HG02642 (cell line): ENCODE measurements around the gene RECQL.

Experiments used
- ATAC-seq: cut with Tn5 transposase; IDR thresholded peaks from one replicate; pipeline ENCODE4 v1.9.1; 2021; ENCODE audit warnings: mild to moderate bottlenecking; ENCODE audit not compliant: unreplicated experiment, poor library complexity

RECQL gene, protein sequence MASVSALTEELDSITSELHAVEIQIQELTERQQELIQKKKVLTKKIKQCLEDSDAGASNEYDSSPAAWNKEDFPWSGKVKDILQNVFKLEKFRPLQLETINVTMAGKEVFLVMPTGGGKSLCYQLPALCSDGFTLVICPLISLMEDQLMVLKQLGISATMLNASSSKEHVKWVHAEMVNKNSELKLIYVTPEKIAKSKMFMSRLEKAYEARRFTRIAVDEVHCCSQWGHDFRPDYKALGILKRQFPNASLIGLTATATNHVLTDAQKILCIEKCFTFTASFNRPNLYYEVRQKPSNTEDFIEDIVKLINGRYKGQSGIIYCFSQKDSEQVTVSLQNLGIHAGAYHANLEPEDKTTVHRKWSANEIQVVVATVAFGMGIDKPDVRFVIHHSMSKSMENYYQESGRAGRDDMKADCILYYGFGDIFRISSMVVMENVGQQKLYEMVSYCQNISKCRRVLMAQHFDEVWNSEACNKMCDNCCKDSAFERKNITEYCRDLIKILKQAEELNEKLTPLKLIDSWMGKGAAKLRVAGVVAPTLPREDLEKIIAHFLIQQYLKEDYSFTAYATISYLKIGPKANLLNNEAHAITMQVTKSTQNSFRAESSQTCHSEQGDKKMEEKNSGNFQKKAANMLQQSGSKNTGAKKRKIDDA

GRCh38 chr12:21501258-21502163, at the start of gene RECQL, which contains the start of gene GOLT1B:
RECQL (minus strand) TSS chr12:21501635; CDS start chr12:21499570, 2,065 bp downstream.
GOLT1B (plus strand) TSS chr12:21501789; CDS start chr12:21501924, 135 bp downstream.
- ATAC-seq = peak; percentile 99

DNA sequence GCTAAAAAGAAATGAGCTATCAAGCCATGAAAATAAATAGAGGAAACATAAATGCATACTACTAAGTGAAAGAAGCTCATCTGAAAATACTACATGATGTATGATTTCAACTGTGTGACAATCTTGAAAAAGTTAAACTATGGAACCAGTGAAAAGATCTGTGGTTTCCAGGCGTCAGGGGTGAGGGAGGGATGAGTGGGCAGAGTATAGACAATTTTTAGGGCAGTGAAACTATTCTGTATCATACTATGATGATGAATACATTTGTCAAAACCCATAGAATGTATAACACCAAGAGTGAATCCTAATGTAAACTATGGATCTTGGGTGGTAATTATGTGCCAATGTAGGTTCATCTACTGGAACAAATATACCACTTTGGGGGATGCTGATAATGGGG, 46.0 kb upstream of the RECQL start:
- ATAC-seq = no peak

DNA sequence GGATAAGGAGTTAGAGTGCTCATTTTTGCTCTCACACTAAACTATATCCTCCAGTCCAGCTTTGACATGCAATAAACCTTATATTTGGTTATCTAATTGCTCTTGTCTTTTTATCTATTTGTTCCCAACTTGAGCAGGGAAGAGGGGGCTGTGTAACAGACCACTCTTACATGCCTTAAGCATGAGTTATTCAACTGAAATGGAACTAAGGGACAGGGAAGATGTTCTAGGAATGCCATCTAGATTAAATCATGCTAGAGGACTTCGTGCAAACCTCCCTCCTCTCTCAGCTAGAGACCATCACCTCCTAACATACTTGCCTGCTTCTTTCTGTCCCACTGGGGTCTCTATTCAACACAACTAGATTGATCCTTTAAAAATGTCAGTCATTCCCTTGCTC, 45.3 kb upstream of the RECQL start:
- ATAC-seq = no peak

DNA sequence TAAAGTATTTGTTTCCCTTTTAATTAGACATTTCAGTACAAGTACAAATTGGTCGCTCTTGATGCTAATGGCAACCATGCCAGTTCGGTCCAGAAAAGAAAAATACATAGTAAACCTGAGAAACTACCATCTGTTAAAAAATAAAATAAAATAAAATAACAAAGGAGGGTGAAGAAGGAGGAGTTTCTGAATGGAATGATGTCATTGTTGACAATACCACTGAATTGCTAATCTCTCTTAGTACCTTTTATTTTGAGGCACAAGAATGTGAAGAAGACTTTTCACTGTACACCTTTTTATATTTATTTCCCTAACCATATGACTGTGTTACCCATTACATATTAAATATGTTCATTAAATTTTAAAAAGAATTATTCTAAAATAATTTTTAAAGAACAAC, 44.1 kb upstream of the RECQL start:
- ATAC-seq = no peak

DNA sequence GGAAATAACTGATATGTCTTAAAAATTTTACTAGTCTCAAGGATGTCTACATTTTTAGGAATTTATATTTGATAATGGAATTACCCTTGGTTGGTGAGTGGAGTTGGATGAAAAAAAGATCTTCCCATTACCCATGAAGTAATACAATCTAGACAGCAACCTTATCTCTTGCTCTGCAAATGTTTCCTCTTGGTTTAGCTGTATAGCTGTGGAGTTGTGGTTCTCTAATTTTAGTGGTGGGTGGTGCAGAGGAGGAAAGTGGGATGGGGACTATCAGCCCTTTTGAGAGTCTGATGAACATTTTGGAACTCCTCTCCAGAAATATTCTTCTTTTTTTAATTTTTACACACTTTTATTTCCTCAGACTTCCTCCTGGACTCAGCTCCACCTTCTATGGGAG, 41.7 kb upstream of the RECQL start:
- ATAC-seq = no peak

DNA sequence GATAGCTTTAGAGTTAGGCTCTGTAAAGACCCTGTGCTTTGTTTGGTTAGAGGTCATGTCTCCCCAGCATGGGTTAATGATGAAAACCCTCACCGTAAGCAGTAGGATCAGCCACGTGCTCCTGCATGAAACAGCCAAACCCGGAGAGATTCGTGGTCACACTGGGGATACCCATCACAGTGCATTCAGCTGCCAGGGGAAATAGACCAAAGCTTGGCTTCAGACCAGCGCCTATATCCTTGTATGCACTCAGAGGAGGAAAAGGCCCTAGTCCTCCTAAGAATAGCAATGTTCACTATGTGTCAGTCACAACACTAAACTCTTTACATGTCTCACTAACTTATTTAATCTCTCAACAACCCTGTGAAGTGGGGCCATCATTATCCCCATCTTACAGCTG, 41.0 kb upstream of the RECQL start:
- ATAC-seq = no peak

- ATAC-seq = no peak
Observed at GRCh38 chr12:21541773-21542172, 40.3 kb upstream of the RECQL start.

- no peak for ATAC-seq
Observed at GRCh38 chr12:21539797-21540196, 38.4 kb upstream of the RECQL start.

- no peak for ATAC-seq
Observed at GRCh38 chr12:21538061-21538653, 36.7 kb upstream of the RECQL start.

DNA sequence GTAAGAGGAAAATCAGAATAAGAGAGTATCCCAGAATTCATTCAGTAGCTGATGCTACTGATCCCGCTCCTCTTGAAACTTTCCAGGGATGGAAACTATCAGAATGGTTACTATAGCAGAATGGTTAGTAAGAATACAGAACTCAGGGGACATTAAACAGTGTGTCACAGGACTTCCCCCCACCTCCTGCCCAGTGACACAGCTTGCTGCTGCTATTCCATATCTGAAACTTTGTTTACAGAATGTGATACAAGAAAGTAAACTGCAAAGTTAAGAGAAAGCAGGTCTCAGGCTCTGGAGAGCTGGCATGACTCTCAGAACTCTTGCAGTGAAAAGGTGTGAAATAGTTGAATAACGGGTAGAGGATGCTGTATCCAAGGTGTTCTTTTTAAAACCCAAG, 28.0 kb upstream of the RECQL start:
- ATAC-seq = no peak

GRCh38 chr12:21528953-21529352, 27.5 kb upstream of the RECQL start:
- no peak for ATAC-seq

- ATAC-seq = peak; percentile 98
Observed at GRCh38 chr12:21527451-21528180, 26.2 kb upstream of the RECQL start.

DNA sequence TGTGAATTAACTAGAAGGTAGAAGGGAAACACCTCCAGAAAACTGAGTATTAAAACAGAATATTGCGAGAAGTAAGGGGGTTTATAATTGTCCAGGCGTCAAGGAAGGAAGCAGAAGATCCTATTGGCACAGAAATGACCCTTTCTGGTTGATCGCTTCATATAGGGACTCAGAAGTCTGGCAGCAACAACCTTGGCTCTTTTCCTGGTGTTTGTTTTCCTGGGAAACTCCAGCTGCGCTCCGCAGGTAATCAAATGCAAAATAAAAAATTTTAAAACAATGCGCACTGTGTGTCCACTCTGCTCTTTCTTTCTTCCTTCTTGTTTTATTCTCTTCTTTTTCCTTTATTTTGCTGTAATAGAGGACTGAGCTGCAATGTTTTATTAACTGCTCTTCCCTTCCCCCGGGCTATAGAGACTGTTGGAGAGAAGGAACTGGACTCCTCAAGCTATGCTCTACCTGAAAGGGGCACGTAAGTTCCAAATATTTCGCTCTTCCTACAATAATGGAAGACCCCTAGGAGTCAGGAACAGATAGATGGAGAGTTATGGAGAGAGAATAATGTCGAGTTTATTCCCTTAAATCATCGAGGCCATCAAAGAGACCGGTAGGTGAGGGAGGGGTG, 25.4 kb upstream of the RECQL start:
- ATAC-seq = no peak

- no peak for ATAC-seq
Observed at GRCh38 chr12:21526053-21526452, 24.6 kb upstream of the RECQL start, which contains the start of gene SPX. SPX (plus strand) TSS chr12:21526296; CDS start chr12:21526473, 177 bp downstream.

GRCh38 chr12:21523148-21523547, 21.7 kb upstream of the RECQL start:
- no peak for ATAC-seq

DNA sequence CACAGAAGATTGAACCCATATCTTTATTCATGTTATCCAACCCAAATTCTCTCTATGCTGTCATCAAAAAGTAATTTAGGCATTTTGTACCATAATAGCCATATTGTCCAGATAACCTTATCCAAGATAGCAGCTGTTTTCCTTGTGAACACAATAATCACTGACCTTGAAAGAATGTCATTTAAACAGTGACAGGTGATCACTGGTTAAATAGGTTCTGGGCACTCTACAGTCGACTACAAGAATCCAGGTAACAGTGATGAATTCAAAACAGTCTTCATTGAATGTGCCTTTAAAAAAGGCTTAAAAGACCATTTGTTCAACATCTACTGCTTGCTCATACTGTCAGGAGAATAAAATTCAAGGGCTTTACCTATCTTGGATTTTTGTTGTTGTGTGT, 20.1 kb upstream of the RECQL start:
- no peak for ATAC-seq

GRCh38 chr12:21518451-21518850, 17.0 kb upstream of the RECQL start:
- ATAC-seq = no peak

GRCh38 chr12:21516281-21516680, 14.8 kb upstream of the RECQL start:
- ATAC-seq = no peak

DNA sequence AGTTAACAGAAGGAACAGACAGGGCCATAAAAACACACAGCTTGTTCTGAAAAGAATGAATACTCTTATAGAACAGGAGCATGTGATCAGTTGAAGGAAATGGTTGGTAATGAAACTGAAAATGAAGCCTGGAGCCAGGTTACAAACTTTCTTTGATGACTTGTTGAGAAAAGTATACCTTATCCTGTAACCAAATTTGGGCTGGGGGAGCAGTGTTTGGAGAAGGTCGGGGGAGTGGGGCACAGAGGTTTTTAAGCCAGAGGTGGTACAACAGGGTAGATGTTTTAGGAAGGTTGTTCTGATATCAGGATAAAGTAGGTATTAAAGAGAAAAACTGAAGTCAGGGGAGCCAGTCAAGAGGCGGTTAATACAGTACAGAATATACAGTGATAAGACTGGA, 8.3 kb upstream of the RECQL start:
- ATAC-seq = peak; percentile 97
